A549 (cell line): ENCODE results near the gene LENG8. TPM values are rescaled to one million over a fixed set of nuclear protein-coding genes. Genes with fewer than 3 reads are reported as not detected.

Experiments used
- ATAC-seq, 2 experiments: fragments of 200-7000 bp in 1 of 2; fragments of >200 bp in 1 of 2; cut with Nextera tagmentation in 1 of 2; cut with Tn5 transposase in 1 of 2; 3 replicates each; pipeline versions ENCODE4 v1.8.0 to v1.9.1; 2018 to 2020; ENCODE audit warnings: mild to moderate bottlenecking in 1 of 2, moderate library complexity in 1 of 2
- CTCF ChIA-PET: fragments of 300-600 bp; sonication (Branson Sonifier 250); formaldehyde crosslinking; extraction: SDS; loops from one replicate; lab custom pipeline; 2021; ENCODE audit warnings: antibody characterized with exemption, inconsistent platforms; lab: Yijun Ruan, JAX
- POLR2A ChIA-PET: fragments of 350-600 bp; formaldehyde crosslinking; extraction: SDS; loops from one replicate; lab custom pipeline; 2021; ENCODE audit warnings: antibody characterized with exemption, inconsistent platforms; lab: Yijun Ruan, JAX
- DNase-seq, 2 experiments: peaks; one replicate each; pipeline versions ENCODE4 v3.0.0 to v3.0.0-alpha.2; 2011 to 2016; ENCODE audit warnings: low read depth in 1 of 2, low spot score in 1 of 2
- FAIRE-seq: peaks from 2 replicates; lab custom pipeline; 2011; peaks lifted over from hg19 to GRCh38; lab: Jason Lieb, UNC
- H3K27ac ChIP-seq, 2 experiments: fragments of >200 bp; sonication (Bioruptor Twin); formaldehyde crosslinking; 3 replicates each; pipeline ENCODE4 v1.5.1; 2016 to 2017
- H3K4me1 ChIP-seq: fragments of >200 bp; sonication (Bioruptor Twin); formaldehyde crosslinking; 3 replicates; pipeline ENCODE4 v1.6.1; 2016
- H3K4me2 ChIP-seq: fragments of >200 bp; sonication (Bioruptor Twin); formaldehyde crosslinking; 3 replicates; pipeline ENCODE4 v1.6.1; 2016
- H3K4me3 ChIP-seq: fragments of >200 bp; sonication (Bioruptor Twin); formaldehyde crosslinking; 3 replicates; pipeline ENCODE4 v1.5.1; 2016
- H3K9me3 ChIP-seq: fragments of >200 bp; sonication (Bioruptor Twin); formaldehyde crosslinking; 3 replicates; pipeline ENCODE4 v1.6.1; 2016
- BHLHE40 ChIP-seq: IDR thresholded peaks from 2 replicates; pipeline ENCODE4 v1.6.1; 2012; ENCODE audit warnings: low read depth, low read length, inconsistent platforms
- CEBPB ChIP-seq, 2 experiments: fragments of >200 bp in 1 of 2; sonication (Bioruptor Twin) in 1 of 2; formaldehyde crosslinking in 1 of 2; IDR thresholded peaks; 2 replicates each; pipeline ENCODE4 v1.6.1; 2012 to 2016
- EHF ChIP-seq: fragments of 250-450 bp; sonication (Bioruptor Pico); IDR thresholded peaks from 2 replicates; pipeline ENCODE4 v1.5.0; 2020; ENCODE audit warnings: mild to moderate bottlenecking
- EP300 ChIP-seq, 2 experiments: fragments of >200 bp; sonication (Bioruptor Twin); formaldehyde crosslinking; IDR thresholded peaks; 2 replicates in 1 of 2; 3 replicates in 1 of 2; pipeline ENCODE4 v1.6.1; 2016 to 2017
- ESRRA ChIP-seq: fragments of 150-350 bp; IDR thresholded peaks from 2 replicates; pipeline ENCODE4 v1.6.1; 2014; ENCODE audit warnings: mild to moderate bottlenecking, low read length, borderline replicate concordance
- HDAC2 ChIP-seq: fragments of 200-600 bp; sonication (generic); IDR thresholded peaks from 2 replicates; pipeline ENCODE4 v1.6.1; 2016
- HEYL ChIP-seq: fragments of 250-450 bp; sonication (Bioruptor Pico); IDR thresholded peaks from 2 replicates; pipeline ENCODE4 v1.8.0; 2021; ENCODE audit warnings: mild to moderate bottlenecking, moderate library complexity
- HOXB13 ChIP-seq: fragments of 250-450 bp; sonication (Bioruptor Pico); IDR thresholded peaks from 2 replicates; pipeline ENCODE4 v1.5.0; 2020; ENCODE audit warnings: low read depth, mild to moderate bottlenecking, moderate library complexity
- HOXB5 ChIP-seq: fragments of 250-450 bp; sonication (Bioruptor Pico); IDR thresholded peaks from 2 replicates; pipeline ENCODE4 v1.5.0; 2020; ENCODE audit warnings: mild to moderate bottlenecking, moderate library complexity
- JUN ChIP-seq, 2 experiments: fragments of >200 bp; sonication (Bioruptor Twin); formaldehyde crosslinking; IDR thresholded peaks; 2 replicates in 1 of 2; 3 replicates in 1 of 2; pipeline ENCODE4 v1.6.1; 2016 to 2017
- MAFK ChIP-seq: fragments of 450-650 bp; IDR thresholded peaks from 2 replicates; pipeline ENCODE4 v1.6.1; 2014; ENCODE audit not compliant: partially characterized antibody
- NFE2L2 ChIP-seq: fragments of 150-350 bp; conservative IDR thresholded peaks from 2 replicates; pipeline ENCODE4 v1.6.1; 2014; ENCODE audit warnings: low read length
- NPAS2 ChIP-seq: fragments of 250-450 bp; sonication (Bioruptor Pico); IDR thresholded peaks from 2 replicates; pipeline ENCODE4 v1.8.0; 2022; ENCODE audit warnings: mild to moderate bottlenecking, moderate library complexity, borderline replicate concordance
- POLR2A ChIP-seq: IDR thresholded peaks from 2 replicates; pipeline ENCODE4 v1.6.1; 2012; ENCODE audit warnings: mild to moderate bottlenecking, low read length
- POLR2AphosphoS2 ChIP-seq: conservative IDR thresholded peaks from 2 replicates; pipeline ENCODE4 v1.6.1; 2012; ENCODE audit warnings: low read length, improper control_type of control experiment, inconsistent platforms
- RAD21 ChIP-seq, 2 experiments: fragments of >200 bp in 1 of 2; sonication (Bioruptor Twin) in 1 of 2; formaldehyde crosslinking in 1 of 2; IDR thresholded peaks in 1 of 2; conservative IDR thresholded peaks in 1 of 2; 2 replicates in 1 of 2; 3 replicates in 1 of 2; pipeline ENCODE4 v1.6.1; 2012 to 2018; ENCODE audit warnings: inconsistent platforms in 1 of 2
- SMC3 ChIP-seq: fragments of >200 bp; sonication (Bioruptor Twin); formaldehyde crosslinking; IDR thresholded peaks from 3 replicates; pipeline ENCODE4 v1.6.1; 2018; ENCODE audit warnings: inconsistent platforms
- SREBF2 ChIP-seq: fragments of 450-650 bp; IDR thresholded peaks from 2 replicates; pipeline ENCODE4 v1.6.1; 2014; ENCODE audit warnings: mild to moderate bottlenecking, moderate library complexity
- TFCP2L1 ChIP-seq: fragments of 250-450 bp; sonication (Bioruptor Pico); IDR thresholded peaks from 2 replicates; pipeline ENCODE4 v1.5.0; 2021; ENCODE audit warnings: mild to moderate bottlenecking
- TP53 ChIP-seq: fragments of 250-450 bp; sonication (Bioruptor Pico); IDR thresholded peaks from 2 replicates; pipeline ENCODE4 v1.5.0; 2021; ENCODE audit warnings: mild to moderate bottlenecking, moderate library complexity
- ZFP36 ChIP-seq: fragments of 450-650 bp; IDR thresholded peaks from 2 replicates; pipeline ENCODE4 v1.6.1; 2014; ENCODE audit warnings: borderline replicate concordance; ENCODE audit not compliant: partially characterized antibody
- ZNF302 ChIP-seq: fragments of 250-450 bp; sonication (Bioruptor Pico); IDR thresholded peaks from 2 replicates; pipeline ENCODE4 v1.9.0; 2021; ENCODE audit warnings: inconsistent platforms, mild to moderate bottlenecking, moderate library complexity
- WGBS: methylation state at CpG from one replicate; pipeline ENCODE4 v1.1.6; 2017; ENCODE audit errors: missing lambda C conversion rate; 5-methylcytosine and 5-hydroxymethylcytosine counted together
- polyA plus RNA-seq, 4 experiments: library from polyadenylated mRNA; depleted of rRNA in 3 of 4; stranded (reverse); fragments of >200 nt; fragmentation: RNase III in 1 of 4; extraction: RNeasy Plus Mini Kit Qiagen cat#74134 plus additional on column Dnase treatment in 1 of 4; gene quantifications; 2 replicates in 3 of 4; 3 replicates in 1 of 4; pipeline ENCODE4 v1.2.3, GENCODE V29; 2011 to 2017
- TF ChIP-seq, protein P1 (sequence below): fragments of >200 bp; sonication (Bioruptor Twin); formaldehyde crosslinking; IDR thresholded peaks from 3 replicates; pipeline ENCODE4 v1.5.1; 2016
- TF ChIP-seq, protein P2 (sequence below): IDR thresholded peaks from 2 replicates; pipeline ENCODE4 v1.6.1; 2012; ENCODE audit warnings: low read depth, borderline replicate concordance
- TF ChIP-seq, protein P3 (sequence below): IDR thresholded peaks from 2 replicates; pipeline ENCODE4 v1.6.1; 2012
- TF ChIP-seq, protein P4 (sequence below): fragments of >200 bp; sonication (Bioruptor Twin); formaldehyde crosslinking; IDR thresholded peaks from 3 replicates; pipeline ENCODE4 v1.6.1; 2016
- TF ChIP-seq, protein P5 (sequence below): fragments of 250-450 bp; sonication (Bioruptor Pico); IDR thresholded peaks from 2 replicates; pipeline ENCODE4 v1.5.0; 2021; ENCODE audit warnings: mild to moderate bottlenecking, moderate library complexity, borderline replicate concordance

LENG8 gene
- polyA plus RNA-seq, 2 of the 4 experiments (the other 2 are of a cell fraction), result 30.6 to 140 TPM

DNA sequence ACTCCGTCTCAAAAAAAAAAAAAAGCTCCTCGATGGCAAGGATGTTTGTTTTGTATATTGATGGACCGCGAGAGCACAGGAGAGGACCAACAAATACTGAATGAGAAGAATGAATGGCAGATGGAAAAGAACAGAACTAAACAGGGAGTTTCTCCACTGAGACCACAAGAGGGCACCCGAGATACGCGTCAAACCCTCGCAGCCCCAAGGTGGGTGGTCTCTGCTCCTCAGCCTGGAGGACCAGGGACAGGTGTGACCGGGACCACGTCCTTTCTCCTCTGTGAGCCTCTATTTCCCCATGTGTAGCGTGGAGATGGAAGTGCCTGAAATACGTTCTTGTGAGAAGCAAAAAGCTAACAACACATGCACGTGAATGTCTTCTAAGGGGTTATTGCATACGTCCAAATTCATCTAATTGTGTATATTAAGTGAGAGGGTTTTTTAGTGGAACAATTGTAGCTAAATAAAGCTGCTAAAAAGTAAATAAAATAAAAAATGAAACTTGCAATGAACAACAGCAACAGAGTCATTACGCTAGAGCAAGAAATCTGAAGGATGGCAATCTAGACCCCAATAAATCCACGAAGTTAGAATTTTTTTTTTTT, 32.4 kb downstream of the LENG8 start:
- Histone ChIP-seq H3K4me2 (peak overlapping the region; percentile 44), H3K27ac (no peak overlapping the region), H3K9me3 (no peaks in the 10 kb centered on the region), H3K4me1 (no peaks in the 10 kb centered on the region), H3K4me3 (no peak overlapping the region)
- FAIRE-seq (no peak), ATAC-seq (peak; percentile 55 to 75; a peak in 5 of 6 replicates), DNase-seq (peak in 1 of 2 experiments; percentile 67)
- ChIA-PET POLR2A (no interaction called here), CTCF (interaction anchor here (0.6 to 5.9 kb wide), 31 partner anchors 8 to 679 kb away, joined by 3 to 51 read pairs (median 4); partner anchors contain the start of genes CDC42EP5 and RDH13)
- TF ChIP-seq SMC3, result peak; percentile 51
- TF ChIP-seq RAD21 (conservative IDR thresholded peaks at IDR 0.05 in 1 of 2, IDR thresholded peaks at IDR 0.05 in 1 of 2), result peak; percentile 79 to 85
- no peak for TF ChIP-seq HOXB5 (CRISPR knock-in tag)
- TF ChIP-seq, protein P1, sequence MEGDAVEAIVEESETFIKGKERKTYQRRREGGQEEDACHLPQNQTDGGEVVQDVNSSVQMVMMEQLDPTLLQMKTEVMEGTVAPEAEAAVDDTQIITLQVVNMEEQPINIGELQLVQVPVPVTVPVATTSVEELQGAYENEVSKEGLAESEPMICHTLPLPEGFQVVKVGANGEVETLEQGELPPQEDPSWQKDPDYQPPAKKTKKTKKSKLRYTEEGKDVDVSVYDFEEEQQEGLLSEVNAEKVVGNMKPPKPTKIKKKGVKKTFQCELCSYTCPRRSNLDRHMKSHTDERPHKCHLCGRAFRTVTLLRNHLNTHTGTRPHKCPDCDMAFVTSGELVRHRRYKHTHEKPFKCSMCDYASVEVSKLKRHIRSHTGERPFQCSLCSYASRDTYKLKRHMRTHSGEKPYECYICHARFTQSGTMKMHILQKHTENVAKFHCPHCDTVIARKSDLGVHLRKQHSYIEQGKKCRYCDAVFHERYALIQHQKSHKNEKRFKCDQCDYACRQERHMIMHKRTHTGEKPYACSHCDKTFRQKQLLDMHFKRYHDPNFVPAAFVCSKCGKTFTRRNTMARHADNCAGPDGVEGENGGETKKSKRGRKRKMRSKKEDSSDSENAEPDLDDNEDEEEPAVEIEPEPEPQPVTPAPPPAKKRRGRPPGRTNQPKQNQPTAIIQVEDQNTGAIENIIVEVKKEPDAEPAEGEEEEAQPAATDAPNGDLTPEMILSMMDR, result peak; percentile 79
- WGBS, result 6% methylated on average over 16 of the region's 16 CpGs

DNA sequence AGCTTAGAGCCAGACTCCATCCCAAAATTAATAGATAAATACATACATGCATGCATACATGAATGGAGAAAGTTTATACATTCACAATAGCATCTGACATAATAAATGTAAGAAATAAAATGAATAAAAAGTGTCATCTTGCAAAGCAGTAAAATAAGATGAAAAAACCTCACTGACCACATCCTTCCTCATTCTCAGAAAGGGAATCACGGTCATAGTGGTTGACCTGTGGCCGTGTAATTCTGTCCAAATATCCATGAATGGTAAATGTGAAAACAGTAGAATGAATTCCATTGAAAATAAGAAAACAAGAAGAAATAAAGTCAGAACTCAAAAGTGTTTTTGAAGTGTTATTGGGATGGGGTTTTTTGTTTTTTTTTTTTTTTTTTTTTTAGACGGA, 33.9 kb downstream of the LENG8 start:
- H3K27ac ChIP-seq, result no peak overlapping the region
- WGBS, result 42% methylated on average over 3 of the region's 3 CpGs
- ChIA-PET CTCF (interaction anchor here (0.6 to 2.7 kb wide), 3 partner anchors 14 to 428 kb away, joined by 3 to 17 read pairs (median 3); no protein-coding TSS in a partner anchor), POLR2A (no interaction called here)
- ATAC-seq (no peak), FAIRE-seq (no peak), DNase-seq (no peak)
- H3K9me3 ChIP-seq, result no peaks in the 10 kb centered on the region
- no peak overlapping the region for H3K4me3 ChIP-seq
- no peak overlapping the region for H3K4me2 ChIP-seq
- no peaks in the 10 kb centered on the region for H3K4me1 ChIP-seq
- TF ChIP-seq EP300 (IDR thresholded peaks at IDR 0.05) (no peak), CEBPB (IDR thresholded peaks at IDR 0.05) (no peak), ESRRA (no peak), JUN (IDR thresholded peaks at IDR 0.05) (no peak), BHLHE40 (no peak), HOXB5 (CRISPR knock-in tag) (no peak), MAFK (no peak), TP53 (CRISPR knock-in tag) (no peak), HOXB13 (CRISPR knock-in tag) (no peak), HDAC2 (no peak), POLR2AphosphoS2 (no peak), SREBF2 (no peak), RAD21 (conservative IDR thresholded peaks at IDR 0.05 in 1 of 2, IDR thresholded peaks at IDR 0.05 in 1 of 2) (no peak), ZNF302 (CRISPR knock-in tag) (no peak)
- TF ChIP-seq, protein P2, sequence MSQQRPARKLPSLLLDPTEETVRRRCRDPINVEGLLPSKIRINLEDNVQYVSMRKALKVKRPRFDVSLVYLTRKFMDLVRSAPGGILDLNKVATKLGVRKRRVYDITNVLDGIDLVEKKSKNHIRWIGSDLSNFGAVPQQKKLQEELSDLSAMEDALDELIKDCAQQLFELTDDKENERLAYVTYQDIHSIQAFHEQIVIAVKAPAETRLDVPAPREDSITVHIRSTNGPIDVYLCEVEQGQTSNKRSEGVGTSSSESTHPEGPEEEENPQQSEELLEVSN, result no peak
- TF ChIP-seq, all 56 proteins: peak for 0

DNA sequence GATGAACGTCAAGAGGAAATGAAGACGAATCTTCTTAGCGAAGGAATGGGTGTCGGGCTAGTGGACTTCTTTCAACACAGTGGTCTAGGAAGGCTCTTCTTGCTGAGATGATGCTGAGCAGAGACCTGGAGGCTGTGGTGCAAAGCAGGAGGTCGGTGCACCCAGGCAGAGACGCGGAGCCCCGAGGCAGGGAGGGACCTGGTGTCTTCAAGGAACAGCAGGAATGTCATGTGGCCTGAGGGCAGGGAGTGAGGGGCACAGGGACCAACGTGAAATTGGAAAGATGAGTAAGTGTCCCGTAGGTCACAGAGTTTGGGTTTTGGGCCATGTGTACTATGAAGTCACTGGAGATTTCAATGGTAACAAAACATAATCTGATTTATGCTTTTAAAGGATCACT, 35.5 kb downstream of the LENG8 start:
- ChIA-PET CTCF (interaction anchor here (0.7 kb wide), 1 partner anchor 203 kb away, joined by 4 read pairs; no protein-coding TSS in a partner anchor), POLR2A (no interaction called here)
- no peak overlapping the region for H3K4me3 ChIP-seq
- ATAC-seq (0 out of 6 replicates have a peak, but pooled peaks of 1 of the 2 experiments have one; percentile 25), FAIRE-seq (no peak), DNase-seq (no peak)
- WGBS, result 34% methylated on average over 10 of the region's 10 CpGs
- H3K4me2 ChIP-seq, result no peak overlapping the region
- no peak overlapping the region for H3K27ac ChIP-seq
- H3K4me1 ChIP-seq, result no peaks in the 10 kb centered on the region
- H3K9me3 ChIP-seq, result no peaks in the 10 kb centered on the region
- no peak for TF ChIP-seq EHF (CRISPR knock-in tag)
- TF ChIP-seq ZFP36, result no peak
- TF ChIP-seq HEYL, result no peak
- no peak for TF ChIP-seq ESRRA
- TF ChIP-seq NPAS2 (CRISPR knock-in tag), result no peak
- TF ChIP-seq POLR2A, result no peak
- TF ChIP-seq TFCP2L1 (CRISPR knock-in tag), result no peak
- no peak for TF ChIP-seq SREBF2
- TF ChIP-seq HDAC2, result no peak
- no peak for TF ChIP-seq BHLHE40
- TF ChIP-seq HOXB5 (CRISPR knock-in tag), result no peak
- TF ChIP-seq, protein P3, sequence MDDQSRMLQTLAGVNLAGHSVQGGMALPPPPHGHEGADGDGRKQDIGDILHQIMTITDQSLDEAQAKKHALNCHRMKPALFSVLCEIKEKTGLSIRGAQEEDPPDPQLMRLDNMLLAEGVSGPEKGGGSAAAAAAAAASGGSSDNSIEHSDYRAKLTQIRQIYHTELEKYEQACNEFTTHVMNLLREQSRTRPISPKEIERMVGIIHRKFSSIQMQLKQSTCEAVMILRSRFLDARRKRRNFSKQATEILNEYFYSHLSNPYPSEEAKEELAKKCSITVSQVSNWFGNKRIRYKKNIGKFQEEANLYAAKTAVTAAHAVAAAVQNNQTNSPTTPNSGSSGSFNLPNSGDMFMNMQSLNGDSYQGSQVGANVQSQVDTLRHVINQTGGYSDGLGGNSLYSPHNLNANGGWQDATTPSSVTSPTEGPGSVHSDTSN, result no peak
- TF ChIP-seq NFE2L2, result no peak
- no peak for TF ChIP-seq EP300 (IDR thresholded peaks at IDR 0.05)
- TF ChIP-seq, protein P4, sequence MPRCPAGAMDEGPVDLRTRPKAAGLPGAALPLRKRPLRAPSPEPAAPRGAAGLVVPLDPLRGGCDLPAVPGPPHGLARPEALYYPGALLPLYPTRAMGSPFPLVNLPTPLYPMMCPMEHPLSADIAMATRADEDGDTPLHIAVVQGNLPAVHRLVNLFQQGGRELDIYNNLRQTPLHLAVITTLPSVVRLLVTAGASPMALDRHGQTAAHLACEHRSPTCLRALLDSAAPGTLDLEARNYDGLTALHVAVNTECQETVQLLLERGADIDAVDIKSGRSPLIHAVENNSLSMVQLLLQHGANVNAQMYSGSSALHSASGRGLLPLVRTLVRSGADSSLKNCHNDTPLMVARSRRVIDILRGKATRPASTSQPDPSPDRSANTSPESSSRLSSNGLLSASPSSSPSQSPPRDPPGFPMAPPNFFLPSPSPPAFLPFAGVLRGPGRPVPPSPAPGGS, result no peak
- TF ChIP-seq, protein P5, sequence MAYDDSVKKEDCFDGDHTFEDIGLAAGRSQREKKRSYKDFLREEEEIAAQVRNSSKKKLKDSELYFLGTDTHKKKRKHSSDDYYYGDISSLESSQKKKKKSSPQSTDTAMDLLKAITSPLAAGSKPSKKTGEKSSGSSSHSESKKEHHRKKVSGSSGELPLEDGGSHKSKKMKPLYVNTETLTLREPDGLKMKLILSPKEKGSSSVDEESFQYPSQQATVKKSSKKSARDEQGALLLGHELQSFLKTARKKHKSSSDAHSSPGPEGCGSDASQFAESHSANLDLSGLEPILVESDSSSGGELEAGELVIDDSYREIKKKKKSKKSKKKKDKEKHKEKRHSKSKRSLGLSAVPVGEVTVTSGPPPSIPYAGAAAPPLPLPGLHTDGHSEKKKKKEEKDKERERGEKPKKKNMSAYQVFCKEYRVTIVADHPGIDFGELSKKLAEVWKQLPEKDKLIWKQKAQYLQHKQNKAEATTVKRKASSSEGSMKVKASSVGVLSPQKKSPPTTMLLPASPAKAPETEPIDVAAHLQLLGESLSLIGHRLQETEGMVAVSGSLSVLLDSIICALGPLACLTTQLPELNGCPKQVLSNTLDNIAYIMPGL (CRISPR knock-in tag), result no peak
